OCI-LY3 (cell line): ENCODE data around the gene TBCK.

Experiments used
- H2AFZ ChIP-seq: fragments of 200-600, 300-600 bp; shearing (Covaris generic); 2 replicates; pipeline ENCODE4 v1.6.0; 2014; ENCODE audit warnings: antibody characterized with exemption, low read depth, low read length
- H3K27ac ChIP-seq: fragments of 200-600, 300-600 bp; sonication (generic); 2 replicates; pipeline ENCODE4 v1.5.1; 2014; ENCODE audit warnings: mild to moderate bottlenecking, low read length, moderate library complexity, mixed read lengths
- H3K27me3 ChIP-seq: fragments of 200-600, 300-600 bp; sonication (generic); 2 replicates; pipeline ENCODE4 v1.6.1; 2014; ENCODE audit warnings: low read depth, low read length, mixed read lengths
- H3K36me3 ChIP-seq: fragments of 200-600, 300-600 bp; sonication (generic); replicated peaks from 2 replicates; pipeline ENCODE3; 2014; ENCODE audit warnings: low read depth, low read length, mixed read lengths
- H3K4me1 ChIP-seq: fragments of 300-600, 200-600 bp; sonication (generic); 2 replicates; pipeline ENCODE4 v1.6.1; 2014; ENCODE audit warnings: low read length, mixed read lengths
- H3K4me2 ChIP-seq: fragments of 200-600, 300-600 bp; sonication (generic); 2 replicates; pipeline ENCODE4 v1.6.1; 2014; ENCODE audit warnings: low read length, mixed read lengths
- H3K4me3 ChIP-seq: fragments of 300-600, 200-600 bp; sonication (generic); 2 replicates; pipeline ENCODE4 v1.5.1; 2014; ENCODE audit warnings: antibody characterized with exemption, mild to moderate bottlenecking, low read length, moderate library complexity
- H3K79me2 ChIP-seq: fragments of 300-600, 200-600 bp; shearing (Covaris generic); 2 replicates; pipeline ENCODE4 v1.6.1; 2014; ENCODE audit warnings: mild to moderate bottlenecking, low read length, mixed read lengths
- H3K9ac ChIP-seq: fragments of 300-600, 200-600 bp; shearing (Covaris generic); 2 replicates; pipeline ENCODE4 v1.6.0; 2014; ENCODE audit warnings: mild to moderate bottlenecking, low read length, moderate library complexity
- H3K9me3 ChIP-seq: fragments of 200-600, 300-600 bp; shearing (Covaris generic); 2 replicates; pipeline ENCODE4 v1.6.1; 2014; ENCODE audit warnings: low read length, mixed read lengths; ENCODE audit not compliant: insufficient read depth
- H4K20me1 ChIP-seq: fragments of 200-600, 300-600 bp; sonication (generic); 2 replicates; pipeline ENCODE4 v1.6.1; 2016; ENCODE audit warnings: low read length, mixed read lengths; ENCODE audit not compliant: insufficient read depth
- EZH2phosphoT487 ChIP-seq: fragments of 200-600 bp; shearing (Covaris generic); IDR thresholded peaks from 2 replicates; pipeline ENCODE4 v1.6.1; 2018; ENCODE audit warnings: antibody characterized with exemption, mixed run types, low read depth
- TF ChIP-seq, protein P1 (sequence below): fragments of 200-600, 300-600 bp; sonication (generic); IDR thresholded peaks from 2 replicates; pipeline ENCODE4 v1.5.1; 2014; ENCODE audit warnings: antibody characterized with exemption, low read length, low read depth

TBCK gene

DNA sequence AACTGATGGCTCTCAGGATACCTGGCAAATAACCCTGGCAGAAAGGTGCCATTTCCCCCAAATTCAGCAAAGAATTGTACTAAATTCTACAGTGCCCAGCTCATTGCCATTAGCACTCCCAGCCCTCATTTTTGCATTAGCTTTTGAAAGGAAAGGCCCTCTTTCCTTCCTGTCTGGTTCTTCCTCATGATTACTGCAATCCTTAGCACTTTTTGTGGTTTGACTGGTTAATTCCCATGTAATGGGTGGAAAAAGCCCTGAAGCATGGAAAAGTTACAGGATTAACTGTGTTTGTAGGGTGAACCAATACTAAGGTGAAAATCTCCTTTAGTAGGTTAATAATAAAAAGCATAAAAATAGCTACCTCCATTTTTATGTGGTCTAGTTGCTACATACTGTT is 281.3 kb downstream of the TBCK start:
- Histone ChIP-seq H3K27ac (no peak overlapping the region), H3K4me2 (no peak overlapping the region), H3K4me1 (no peaks in the 10 kb centered on the region), H3K9me3 (no peaks in the 10 kb centered on the region), H4K20me1 (no peaks in the 10 kb centered on the region), H2AFZ (no peak overlapping the region), H3K79me2 (no peaks in the 10 kb centered on the region), H3K9ac (no peak overlapping the region), H3K36me3 (no peaks in the 10 kb centered on the region), H3K27me3 (no peaks in the 10 kb centered on the region), H3K4me3 (no peak overlapping the region)
- TF ChIP-seq EZH2phosphoT487: no peak
- TF ChIP-seq, protein P1, sequence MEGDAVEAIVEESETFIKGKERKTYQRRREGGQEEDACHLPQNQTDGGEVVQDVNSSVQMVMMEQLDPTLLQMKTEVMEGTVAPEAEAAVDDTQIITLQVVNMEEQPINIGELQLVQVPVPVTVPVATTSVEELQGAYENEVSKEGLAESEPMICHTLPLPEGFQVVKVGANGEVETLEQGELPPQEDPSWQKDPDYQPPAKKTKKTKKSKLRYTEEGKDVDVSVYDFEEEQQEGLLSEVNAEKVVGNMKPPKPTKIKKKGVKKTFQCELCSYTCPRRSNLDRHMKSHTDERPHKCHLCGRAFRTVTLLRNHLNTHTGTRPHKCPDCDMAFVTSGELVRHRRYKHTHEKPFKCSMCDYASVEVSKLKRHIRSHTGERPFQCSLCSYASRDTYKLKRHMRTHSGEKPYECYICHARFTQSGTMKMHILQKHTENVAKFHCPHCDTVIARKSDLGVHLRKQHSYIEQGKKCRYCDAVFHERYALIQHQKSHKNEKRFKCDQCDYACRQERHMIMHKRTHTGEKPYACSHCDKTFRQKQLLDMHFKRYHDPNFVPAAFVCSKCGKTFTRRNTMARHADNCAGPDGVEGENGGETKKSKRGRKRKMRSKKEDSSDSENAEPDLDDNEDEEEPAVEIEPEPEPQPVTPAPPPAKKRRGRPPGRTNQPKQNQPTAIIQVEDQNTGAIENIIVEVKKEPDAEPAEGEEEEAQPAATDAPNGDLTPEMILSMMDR: no peak

DNA sequence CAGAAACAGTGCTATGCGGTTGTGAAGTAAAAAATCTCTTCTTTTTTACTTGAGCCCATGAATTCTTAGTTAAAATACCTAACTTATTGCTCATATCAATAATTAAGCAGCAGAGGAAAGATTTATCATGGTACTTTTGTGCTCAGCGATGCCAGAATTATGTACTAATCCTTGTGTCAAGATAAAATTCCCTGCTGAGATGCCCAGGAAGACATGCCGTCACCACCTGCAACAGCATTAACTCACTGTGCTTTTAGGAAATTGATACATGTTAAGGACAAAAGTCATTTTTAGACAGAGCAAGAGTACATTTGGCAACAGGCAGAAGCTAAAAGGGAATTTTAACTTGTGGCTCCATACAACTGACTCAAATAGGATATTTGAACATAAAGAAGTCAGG is 281.8 kb downstream of the TBCK start:
- TF ChIP-seq, protein P1: no peak
- no peak for TF ChIP-seq EZH2phosphoT487
- Histone ChIP-seq H2AFZ (no peak overlapping the region), H3K27ac (no peak overlapping the region), H3K4me3 (no peak overlapping the region), H3K9ac (no peak overlapping the region), H3K79me2 (no peaks in the 10 kb centered on the region), H3K36me3 (no peaks in the 10 kb centered on the region), H3K9me3 (no peaks in the 10 kb centered on the region), H3K4me2 (no peak overlapping the region), H3K27me3 (no peaks in the 10 kb centered on the region), H3K4me1 (no peaks in the 10 kb centered on the region), H4K20me1 (no peaks in the 10 kb centered on the region)

DNA sequence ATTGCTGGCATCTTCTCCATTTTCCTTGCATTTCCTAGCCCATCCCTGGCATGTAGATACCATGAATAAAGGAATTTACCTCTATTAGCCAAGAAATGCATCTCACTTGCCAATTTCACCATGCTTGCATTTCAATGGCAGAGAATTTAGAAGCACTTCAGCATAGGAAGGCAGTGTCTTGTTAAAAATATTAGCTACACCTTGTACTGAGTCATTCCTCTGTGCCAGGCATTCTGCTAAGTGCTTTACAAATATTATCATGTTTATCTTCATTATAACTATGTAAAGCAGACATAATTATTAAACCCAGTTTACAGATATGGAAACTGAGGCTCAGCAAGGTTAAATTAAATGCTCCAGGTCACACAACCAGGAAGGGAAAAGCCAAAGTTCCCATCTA is 282.5 kb downstream of the TBCK start:
- H3K9ac ChIP-seq: no peak overlapping the region

DNA sequence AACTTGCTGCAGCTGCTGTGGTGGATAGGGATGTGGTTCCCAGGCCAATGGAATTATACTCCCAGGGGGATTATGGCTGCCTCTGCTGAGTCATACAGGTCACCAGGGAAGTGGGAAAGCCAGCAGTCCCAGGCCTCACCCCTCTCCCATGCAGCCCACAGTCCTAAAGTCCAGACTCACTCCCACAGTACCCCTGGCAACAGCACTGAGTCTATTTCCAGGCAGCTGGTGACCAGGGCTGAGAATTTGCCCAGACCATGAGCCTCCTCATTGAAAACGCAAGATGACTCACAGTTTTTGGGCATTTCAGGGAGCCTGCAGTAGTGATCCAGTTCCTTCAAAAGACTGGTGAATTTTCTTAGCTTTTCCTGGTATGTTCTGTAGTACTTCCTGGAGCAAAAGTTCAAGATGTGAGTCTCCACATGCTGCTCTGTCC is 283.1 kb downstream of the TBCK start:
- no peak overlapping the region for H3K4me3 ChIP-seq
- no peaks in the 10 kb centered on the region for H3K36me3 ChIP-seq
- no peaks in the 10 kb centered on the region for H3K4me1 ChIP-seq
- H3K27me3 ChIP-seq: no peaks in the 10 kb centered on the region
- no peak overlapping the region for H3K4me2 ChIP-seq
- H3K27ac ChIP-seq: no peak overlapping the region
- H3K9me3 ChIP-seq: no peaks in the 10 kb centered on the region
- H3K9ac ChIP-seq: no peak overlapping the region
- no peak overlapping the region for H2AFZ ChIP-seq
- no peaks in the 10 kb centered on the region for H4K20me1 ChIP-seq
- H3K79me2 ChIP-seq: no peaks in the 10 kb centered on the region
- no peak for TF ChIP-seq EZH2phosphoT487
- TF ChIP-seq, protein P1: no peak

More for the DNA sequence above, 282.5 kb downstream of the TBCK start:
- Histone ChIP-seq H2AFZ (no peak overlapping the region), H3K27ac (no peak overlapping the region), H3K27me3 (no peaks in the 10 kb centered on the region), H3K79me2 (no peaks in the 10 kb centered on the region), H3K4me1 (no peaks in the 10 kb centered on the region), H3K9me3 (no peaks in the 10 kb centered on the region), H3K4me2 (no peak overlapping the region), H3K4me3 (no peak overlapping the region), H4K20me1 (no peaks in the 10 kb centered on the region), H3K36me3 (no peaks in the 10 kb centered on the region)
- TF ChIP-seq EZH2phosphoT487: no peak
- TF ChIP-seq, protein P1: no peak
